ENCODE measurements around the gene MCRS1. TPM values are rescaled to one million over a fixed set of nuclear protein-coding genes. Genes with fewer than 3 reads are reported as not detected.

The MCRS1 gene
- total RNA-seq, 1 experiment from 2014 or later, result 103 TPM

DNA sequence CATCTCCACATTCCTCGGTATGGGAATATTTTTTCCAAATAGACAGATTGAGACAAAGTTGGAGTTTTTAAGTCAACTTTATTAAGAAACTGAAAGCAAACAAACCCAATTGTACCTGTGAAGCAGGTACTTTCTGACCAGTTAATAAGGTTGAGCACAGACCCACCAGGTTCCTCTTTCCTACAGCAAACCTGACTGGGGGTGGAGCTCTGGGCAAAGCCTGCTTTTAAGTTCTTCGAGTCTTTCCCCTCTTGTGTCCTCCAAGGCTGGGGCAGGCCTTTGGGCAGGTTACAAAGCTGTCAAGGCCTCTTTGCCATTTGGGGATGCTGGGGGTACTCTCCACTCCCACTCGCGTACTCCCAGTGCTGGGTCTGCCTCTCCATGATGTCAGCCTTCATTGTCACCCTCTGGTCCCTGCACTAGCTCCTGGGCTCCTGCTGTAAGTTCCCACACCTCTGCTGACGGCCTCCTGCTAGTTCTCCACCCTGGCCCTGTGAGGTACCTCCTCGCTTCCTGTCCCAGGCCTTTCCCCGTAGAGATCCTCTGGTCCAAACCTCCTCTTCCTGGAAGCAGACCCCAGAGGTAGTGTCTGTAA is 25.9 kb downstream of the MCRS1 start:
- Histone ChIP-seq H3K23ac (ENCODE audit: insufficient read length, low read depth, low read length) (no peak overlapping the region), H3K56ac (ENCODE audit: insufficient read length, low read depth, low read length) (no peak overlapping the region), H4K5ac (ENCODE audit: insufficient read length, low read depth, low read length) (no peak overlapping the region), H2BK20ac (ENCODE audit: low read depth, low read length, poor library complexity, severe bottlenecking) (no peak overlapping the region), H4K91ac (ENCODE audit: insufficient read length, low read depth, low read length) (no peak overlapping the region), H3K4ac (ENCODE audit: low read depth, low read length) (no peak overlapping the region), H3K18ac (ENCODE audit: insufficient read length, low read depth, low read length) (no peak overlapping the region), H3K79me2 (ENCODE audit: insufficient read depth, low read length) (no peaks in the 10 kb centered on the region), H3K27ac (ENCODE audit: insufficient read length, low read depth, low read length) (no peak overlapping the region), H3K14ac (ENCODE audit: insufficient read depth, low read length) (no peak overlapping the region), H3K4me1 (ENCODE audit: insufficient read depth, low read length) (no peaks in the 10 kb centered on the region; the same call in 1 of the 2 replicates), H3K23me2 (ENCODE audit: insufficient read length, low read depth, low read length, poor library complexity, severe bottlenecking) (peaks cover 14% of the 10 kb centered on the region), H3K9ac (ENCODE audit: extremely low read depth, insufficient read length, low read length) (no peak overlapping the region), H3K4me2 (ENCODE audit: insufficient read depth, insufficient read length, low read length) (no peak overlapping the region), H4K20me1 (ENCODE audit: control insufficient read depth, insufficient read depth, insufficient read length) (no peaks in the 10 kb centered on the region), H3K27me3 (ENCODE audit: insufficient read depth, low read length) (peaks cover 55% of the 10 kb centered on the region), H2BK15ac (ENCODE audit: low read depth, low read length) (no peak overlapping the region), H2AK5ac (ENCODE audit: insufficient read length, low read length) (no peak overlapping the region), H3T11ph (ENCODE audit: low read length) (no peak overlapping the region), H3K9me3 (ENCODE audit: control insufficient read depth, low read depth, low read length) (no peaks in the 10 kb centered on the region), H2BK120ac (ENCODE audit: low read depth, low read length, poor library complexity, severe bottlenecking) (no peak overlapping the region), H2BK5ac (ENCODE audit: insufficient read length, low read length) (no peak overlapping the region), H4K8ac (replicated peaks; ENCODE audit: insufficient read length, low read depth, low read length) (no peak overlapping the region), H3K79me1 (ENCODE audit: insufficient read depth, low read depth, low read length, poor library complexity, severe bottlenecking) (no peaks in the 10 kb centered on the region), H2AFZ (ENCODE audit: low read length) (no peak overlapping the region), H2BK12ac (ENCODE audit: insufficient read length, low read depth, low read length) (no peak overlapping the region)
- DNase-seq, result no peak
- Mint-ChIP-seq H3K4me3 (no peak overlapping the region), H3K9me3 (no peaks in the 10 kb centered on the region; a peak in 1 of 5 replicates), H3K27me3 (ENCODE audit: low read depth) (peaks cover 96% of the 10 kb centered on the region), H3K4me1 (peaks cover 20 to 38% of the 10 kb centered on the region in 2 experiments), H3K27ac (peak overlapping the region in 1 of 3 experiments; percentile 13; a peak in 1 of 7 replicates), H3K36me3 (ENCODE audit: insufficient read depth in 1 of 3, low read depth in 3 of 3) (no peaks in the 10 kb centered on the region)
- TF ChIP-seq, protein P1, sequence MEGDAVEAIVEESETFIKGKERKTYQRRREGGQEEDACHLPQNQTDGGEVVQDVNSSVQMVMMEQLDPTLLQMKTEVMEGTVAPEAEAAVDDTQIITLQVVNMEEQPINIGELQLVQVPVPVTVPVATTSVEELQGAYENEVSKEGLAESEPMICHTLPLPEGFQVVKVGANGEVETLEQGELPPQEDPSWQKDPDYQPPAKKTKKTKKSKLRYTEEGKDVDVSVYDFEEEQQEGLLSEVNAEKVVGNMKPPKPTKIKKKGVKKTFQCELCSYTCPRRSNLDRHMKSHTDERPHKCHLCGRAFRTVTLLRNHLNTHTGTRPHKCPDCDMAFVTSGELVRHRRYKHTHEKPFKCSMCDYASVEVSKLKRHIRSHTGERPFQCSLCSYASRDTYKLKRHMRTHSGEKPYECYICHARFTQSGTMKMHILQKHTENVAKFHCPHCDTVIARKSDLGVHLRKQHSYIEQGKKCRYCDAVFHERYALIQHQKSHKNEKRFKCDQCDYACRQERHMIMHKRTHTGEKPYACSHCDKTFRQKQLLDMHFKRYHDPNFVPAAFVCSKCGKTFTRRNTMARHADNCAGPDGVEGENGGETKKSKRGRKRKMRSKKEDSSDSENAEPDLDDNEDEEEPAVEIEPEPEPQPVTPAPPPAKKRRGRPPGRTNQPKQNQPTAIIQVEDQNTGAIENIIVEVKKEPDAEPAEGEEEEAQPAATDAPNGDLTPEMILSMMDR (conservative IDR thresholded peaks at IDR 0.05), result no peak
- no CpG with 5 or more reads among the region's 7 CpGs for WGBS (ENCODE audit: extremely low coverage, insufficient read length, low lambda C conversion rate)

Measured in H9 (cell line).